ENCODE measurements around the gene GLIPR2. TPM values are rescaled to one million over a fixed set of nuclear protein-coding genes. Genes with fewer than 3 reads are reported as not detected.
A peak's percentile ranks its signal among the peaks of the same experiment; 100 is the strongest.

The GLIPR2 gene
- total and polyA plus RNA-seq, 3 donors from 2014 or later = 3.5 to 19.6 (median 3.9) TPM

DNA sequence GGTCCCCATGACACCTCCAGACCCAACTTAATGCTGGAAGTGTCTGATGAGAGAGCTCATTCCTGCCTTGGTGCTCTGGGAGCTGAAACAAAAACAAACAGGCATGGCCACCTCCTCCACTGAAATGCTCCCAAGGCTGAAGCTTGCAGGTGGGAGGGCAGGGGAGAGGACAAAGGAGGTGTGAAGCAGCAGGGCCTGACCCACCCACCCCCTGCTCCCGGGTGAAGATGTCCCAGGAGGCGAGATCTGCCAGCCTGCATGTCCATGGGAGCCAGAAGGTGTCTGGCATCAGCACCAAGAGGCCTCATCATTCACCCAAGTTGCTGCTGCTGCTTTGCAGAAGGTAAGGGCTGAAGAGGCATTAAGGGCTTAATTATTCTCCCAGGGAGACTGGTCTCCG lies 28.5 kb downstream of the GLIPR2 start:
- Histone ChIP-seq H3K4me3 (no peak overlapping the region), H3K36me3 (ENCODE audit: low read depth, missing control alignments) (no peaks in the 10 kb centered on the region), H3K4me1 (peaks cover 9% of the 10 kb centered on the region), H3K9me3 (no peaks in the 10 kb centered on the region), H3K27ac (peak overlapping the region in 1 of 2 donors; percentile 74), H3K27me3 (no peaks in the 10 kb centered on the region)
- intact Hi-C loops (cut with DNase I; ENCODE audit: low total_unique reads) = loop anchor here (5.0 to 10.0 kb wide), 2 partner anchors 60 to 157 kb away; no protein-coding TSS in a partner anchor
- WGBS, 2 donors = 66 to 77% methylated on average over 3 of the region's 3 CpGs
- TF ChIP-seq CTCF (IDR thresholded peaks at IDR 0.05) (no peak), POLR2A (IDR thresholded peaks at IDR 0.05) (no peak)
- DNase-seq = no peak

DNA sequence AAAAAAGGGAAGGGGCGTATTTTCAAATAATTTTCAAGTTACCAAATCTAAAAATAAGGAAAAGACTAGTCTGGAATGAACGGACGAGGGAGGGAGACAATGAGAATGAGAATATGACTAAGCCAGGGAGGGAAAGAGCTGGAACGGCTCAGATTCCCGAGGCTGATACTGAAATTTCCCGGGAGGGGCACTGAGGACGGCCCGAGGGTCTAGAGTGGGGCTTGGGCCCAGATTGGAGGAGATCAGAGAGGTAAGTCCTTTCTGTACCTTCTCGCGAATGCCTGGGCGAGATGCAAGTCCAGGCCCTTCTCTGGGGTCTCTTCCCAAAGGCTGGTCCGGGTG lies 29.3 kb downstream of the GLIPR2 start:
- H3K27ac ChIP-seq = peak overlapping the region in 1 of 2 donors; percentile 74
- 14 to 39% methylated on average over 9 to 12 of the region's 12 CpGs for WGBS, 2 donors
- peaks cover 9% of the 10 kb centered on the region for H3K4me1 ChIP-seq

DNA sequence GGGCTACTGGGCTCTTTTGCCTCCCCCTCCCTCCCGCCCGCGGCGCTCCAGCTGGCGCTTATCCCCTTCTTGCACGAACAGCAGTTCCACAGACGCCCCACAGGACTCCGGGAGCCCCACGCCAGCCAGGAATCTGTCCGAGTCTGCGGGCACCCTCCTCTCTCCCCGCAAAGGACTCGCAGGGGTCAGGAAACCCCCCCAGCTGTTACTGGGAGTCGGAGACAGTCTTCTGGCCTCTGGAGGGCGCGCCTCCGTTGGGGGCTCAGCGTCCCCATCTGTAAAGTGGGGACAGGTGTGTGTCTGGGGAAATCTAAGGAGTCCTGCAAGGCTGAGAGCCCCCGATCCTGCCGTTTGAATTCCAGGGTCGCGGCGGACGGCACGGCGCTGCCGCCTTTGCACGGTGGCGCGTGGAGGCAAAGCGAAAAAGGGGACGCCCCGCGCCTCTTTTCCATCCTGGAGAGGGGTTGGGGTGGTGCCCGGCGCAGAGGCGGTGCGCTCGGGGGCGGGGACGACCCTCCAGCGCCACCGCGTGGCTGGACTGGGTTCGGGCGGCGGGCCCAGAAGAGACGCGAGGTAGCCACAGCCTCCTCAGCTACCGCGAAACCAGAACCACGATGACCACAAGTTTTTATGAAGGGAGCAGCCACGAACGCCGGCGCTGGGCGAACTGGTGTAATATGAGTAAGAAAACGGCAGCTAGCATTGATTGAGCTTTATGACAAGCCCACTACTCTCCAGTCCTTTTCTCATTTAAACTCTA lies 29.8 kb downstream of the GLIPR2 start:
- intact Hi-C loops (cut with DNase I; ENCODE audit: low total_unique reads) = loop anchor here (5.0 to 10.0 kb wide), 2 partner anchors 62 to 156 kb away; no protein-coding TSS in a partner anchor
- H3K4me1 ChIP-seq = peaks cover 9% of the 10 kb centered on the region
- no peaks in the 10 kb centered on the region for H3K9me3 ChIP-seq
- H3K4me3 ChIP-seq = peak overlapping the region; percentile 55 to 61
- H3K27ac ChIP-seq = peak overlapping the region in 1 of 2 donors; percentile 74
- 0 to 3% methylated on average over 25 to 57 of the region's 58 CpGs for WGBS, 2 donors
- H3K27me3 ChIP-seq = no peaks in the 10 kb centered on the region
- no peaks in the 10 kb centered on the region for H3K36me3 ChIP-seq (ENCODE audit: low read depth, missing control alignments)
- peak; percentile 84 for DNase-seq
- TF ChIP-seq CTCF (IDR thresholded peaks at IDR 0.05) (peak; percentile 75 to 94 (median 85)), POLR2A (IDR thresholded peaks at IDR 0.05) (no peak)

More for the DNA sequence above, 29.3 kb downstream of the GLIPR2 start:
- TF ChIP-seq CTCF (IDR thresholded peaks at IDR 0.05) (no peak), POLR2A (IDR thresholded peaks at IDR 0.05) (no peak)
- intact Hi-C loops (cut with DNase I; ENCODE audit: low total_unique reads) = loop anchor here (5.0 to 10.0 kb wide), 2 partner anchors 61 to 157 kb away; no protein-coding TSS in a partner anchor
- no peaks in the 10 kb centered on the region for H3K36me3 ChIP-seq (ENCODE audit: low read depth, missing control alignments)
- no peaks in the 10 kb centered on the region for H3K27me3 ChIP-seq
- DNase-seq = no peak
- H3K9me3 ChIP-seq = no peaks in the 10 kb centered on the region
- peak overlapping the region; percentile 55 to 61 for H3K4me3 ChIP-seq

GRCh38 chr9:36169166-36169565 lies 32.6 kb downstream of the GLIPR2 start, which contains the start of gene CCIN:
TSS of gene CCIN (plus strand) at chr9:36169388. CDS start at chr9:36169503, 115 bp downstream.
- no peak within 1 kb of the TSS for H3K27ac ChIP-seq
- H3K4me1 ChIP-seq = no peaks in the 10 kb centered on the region
- TF ChIP-seq CTCF (IDR thresholded peaks at IDR 0.05) (no peak), POLR2A (IDR thresholded peaks at IDR 0.05) (no peak)
- 90 to 93% methylated on average over 4 to 6 of the region's 6 CpGs for WGBS, 2 donors
- no peaks in the 10 kb centered on the region for H3K36me3 ChIP-seq (ENCODE audit: low read depth, missing control alignments)
- DNase-seq = no peak
- intact Hi-C loops (cut with DNase I; ENCODE audit: low total_unique reads) = loop anchor here (5.0 to 10.0 kb wide), 2 partner anchors 64 to 153 kb away; no protein-coding TSS in a partner anchor
- H3K4me3 ChIP-seq = no peak within 1 kb of the TSS
- H3K27me3 ChIP-seq = no peaks in the 10 kb centered on the region
- H3K9me3 ChIP-seq = no peaks in the 10 kb centered on the region
